ENCODE data around the gene ATXN1.

ATXN1 gene

DNA sequence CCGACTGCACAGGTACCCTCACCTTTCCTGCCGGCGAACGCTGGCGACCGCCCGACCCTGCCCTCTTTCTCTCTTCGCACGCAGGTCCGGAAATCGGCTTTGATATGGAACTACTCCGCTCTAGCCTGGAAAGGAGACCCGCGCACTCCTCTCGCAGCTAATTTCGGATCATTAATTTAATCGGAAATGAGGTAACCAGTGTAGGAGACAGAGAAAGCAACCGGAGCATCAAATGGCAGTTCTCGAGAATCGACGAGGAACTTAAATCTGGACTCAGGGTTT lies 949 bp upstream of the ATXN1 start:
- no peak for DNase-seq (ENCODE audit: low read depth)

DNA sequence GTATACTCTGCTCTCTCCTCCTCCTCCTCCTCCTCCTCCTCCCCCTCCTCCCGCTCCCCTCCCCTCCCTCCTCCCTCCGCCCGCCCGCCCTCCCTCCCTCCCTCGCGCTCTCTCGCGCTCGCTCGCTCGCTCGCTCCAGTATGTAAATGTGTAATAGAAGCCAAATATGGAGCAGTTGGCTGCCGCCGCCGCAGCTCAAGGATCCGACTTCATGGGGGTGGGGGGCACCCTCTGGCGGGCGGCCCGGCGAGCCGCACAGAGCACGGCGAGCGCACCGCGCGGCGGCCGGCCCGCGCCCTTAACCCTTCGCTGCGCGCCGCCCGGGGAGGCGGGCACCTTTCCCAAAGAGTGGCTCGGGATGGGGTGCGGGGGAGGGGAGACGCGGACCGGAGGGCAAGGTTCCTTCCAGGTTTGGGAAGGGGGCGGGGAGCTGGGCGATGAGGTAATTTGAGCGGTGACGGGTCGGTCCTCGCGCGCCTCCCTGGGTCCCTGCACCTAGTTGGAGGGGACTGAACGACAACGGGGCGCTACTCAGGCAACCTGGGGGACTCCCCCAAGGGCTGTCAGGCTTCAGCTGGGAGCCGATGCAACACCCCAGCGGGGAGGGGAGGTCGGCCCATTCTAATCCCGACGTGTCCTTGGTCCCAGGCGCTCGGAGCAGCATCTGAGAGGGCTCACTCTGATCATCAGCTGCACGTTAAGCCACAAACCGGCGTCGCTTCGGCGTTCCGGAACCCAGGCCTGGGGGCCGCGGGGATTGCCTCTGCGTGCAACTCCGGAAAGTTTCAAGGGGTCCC lies 409 bp upstream of the ATXN1 start:
- peak; percentile 83 for DNase-seq (ENCODE audit: low read depth)

DNA sequence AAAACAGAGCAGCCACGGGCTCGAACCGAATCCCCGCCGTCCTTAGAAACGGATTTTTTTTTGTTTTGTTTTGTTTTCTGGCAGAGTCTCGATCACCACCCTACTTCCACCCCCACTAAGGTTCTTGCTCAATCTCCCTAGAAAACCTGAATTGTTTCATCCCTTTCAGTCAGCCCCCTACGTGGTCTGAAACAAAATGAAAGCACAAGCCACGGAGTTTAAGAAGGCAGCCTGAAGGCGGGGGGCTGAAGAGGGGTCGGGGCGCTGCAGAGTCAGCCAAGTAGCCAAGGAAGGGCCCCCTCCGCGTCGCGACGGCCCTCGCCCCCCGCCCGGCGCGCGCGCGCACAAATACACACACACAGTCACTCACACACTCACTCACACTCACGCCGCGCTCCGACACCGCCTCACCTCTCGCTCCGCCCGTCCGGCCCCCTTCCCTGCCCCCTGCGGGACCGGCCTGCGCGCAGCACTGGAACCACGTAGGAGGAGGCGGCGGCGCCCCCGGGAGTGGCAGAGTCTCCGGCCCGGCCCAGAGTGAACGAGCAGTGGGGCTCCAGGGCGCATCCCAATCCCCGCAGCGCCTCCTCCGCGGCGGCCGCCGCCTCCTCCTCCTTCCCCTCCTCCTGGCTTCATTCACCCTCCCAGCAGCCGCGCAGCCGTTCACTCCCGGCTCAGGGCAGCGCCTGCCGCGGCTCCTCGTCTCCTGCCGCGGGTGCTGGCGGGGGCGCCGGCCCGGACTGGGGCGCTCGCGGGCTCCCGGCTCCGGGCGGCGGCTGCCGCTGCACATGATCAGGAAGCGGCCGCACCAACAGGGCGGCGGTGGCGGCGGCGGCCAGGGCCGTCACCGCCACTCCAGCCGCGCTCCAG lies 1.4 kb downstream of the ATXN1 start:
- DNase-seq (ENCODE audit: low read depth): peak; percentile 61

- DNase-seq (ENCODE audit: low read depth): no peak
Observed at GRCh38 chr6:16759181-16759645, 2.0 kb downstream of the ATXN1 start.

DNA sequence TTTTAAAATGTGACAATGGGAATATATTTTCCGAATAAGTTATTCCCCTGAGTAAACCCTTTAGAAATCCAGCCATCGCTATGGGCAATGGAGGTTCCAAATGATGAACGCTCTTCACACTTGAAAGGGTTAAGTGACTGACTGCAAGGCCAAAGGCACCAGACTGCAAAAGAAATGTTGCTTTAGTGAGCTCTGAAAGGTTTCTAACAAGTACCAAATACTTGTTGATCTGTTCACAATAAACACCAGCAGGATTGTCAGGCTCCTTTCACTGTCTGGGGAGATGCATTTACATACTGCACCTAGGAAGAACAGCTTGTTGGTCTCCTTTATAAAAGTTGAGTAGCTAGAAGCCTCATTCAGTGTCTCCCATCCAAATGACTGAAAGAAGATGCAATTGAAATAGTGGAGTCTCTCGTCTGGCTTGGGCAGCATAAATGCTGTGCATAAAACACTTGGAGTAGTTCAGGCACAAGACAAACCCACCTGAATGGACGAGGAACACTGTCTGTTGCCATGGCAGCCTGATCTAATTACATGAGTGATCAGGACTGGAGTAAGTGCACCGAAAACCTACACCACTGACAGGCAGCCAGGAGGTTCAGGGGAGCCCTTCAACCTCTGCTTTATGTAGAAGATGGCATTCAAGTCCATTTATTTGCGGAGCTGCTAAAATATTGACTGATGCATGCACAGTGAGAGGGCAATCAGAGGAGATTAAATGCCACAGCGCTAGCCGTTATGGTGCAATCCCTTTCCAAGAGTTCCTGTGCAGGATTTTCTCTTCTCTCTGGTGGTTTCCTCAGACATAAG lies 2.9 kb downstream of the ATXN1 start:
- peak; percentile 35 for DNase-seq (ENCODE audit: low read depth)

- DNase-seq (ENCODE audit: low read depth): no peak
Observed at GRCh38 chr6:16757332-16757731, 3.9 kb downstream of the ATXN1 start.

GRCh38 chr6:16756660-16757255 lies 4.5 kb downstream of the ATXN1 start:
- no peak for DNase-seq (ENCODE audit: low read depth)

DNA sequence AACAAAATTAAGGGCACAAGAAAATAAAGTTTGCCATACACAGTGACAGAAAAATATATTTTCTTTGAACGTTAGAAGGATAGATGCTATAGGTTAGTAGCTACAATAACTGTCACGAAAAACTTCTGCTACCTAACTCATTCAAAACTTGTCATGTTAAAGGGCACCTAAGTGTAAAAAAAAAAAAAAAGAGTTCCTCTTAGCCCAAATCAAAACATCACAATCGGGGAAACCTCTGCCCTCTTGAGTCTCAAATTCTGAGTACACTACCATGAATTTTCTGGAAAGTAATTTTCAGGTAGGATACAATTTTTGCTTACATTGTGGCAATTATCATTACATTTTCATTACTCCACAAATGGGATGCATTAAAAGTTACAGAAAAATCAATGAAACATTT lies 5.7 kb downstream of the ATXN1 start:
- DNase-seq (ENCODE audit: low read depth): no peak

- DNase-seq (ENCODE audit: low read depth): no peak
Observed at GRCh38 chr6:16754876-16755275, 6.4 kb downstream of the ATXN1 start.

DNA sequence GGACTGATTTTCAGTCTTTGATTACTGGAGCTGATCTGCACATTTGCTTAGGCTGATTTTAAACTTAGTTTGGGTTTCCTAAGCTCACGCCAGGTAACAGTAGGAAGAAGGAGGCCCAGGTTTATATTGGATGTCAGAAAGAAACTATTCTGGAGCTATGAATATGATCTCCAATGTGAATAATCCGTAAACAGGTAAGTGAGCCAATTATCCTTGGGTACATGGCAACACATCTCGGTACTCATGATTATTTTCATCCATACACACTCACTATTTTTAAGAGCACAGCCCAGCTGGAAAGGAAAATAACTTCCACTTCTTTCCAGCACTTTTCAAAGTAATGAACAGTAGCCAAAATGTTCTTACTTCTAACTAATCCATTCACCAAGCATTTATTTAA lies 7.0 kb downstream of the ATXN1 start:
- no peak for DNase-seq (ENCODE audit: low read depth)

DNA sequence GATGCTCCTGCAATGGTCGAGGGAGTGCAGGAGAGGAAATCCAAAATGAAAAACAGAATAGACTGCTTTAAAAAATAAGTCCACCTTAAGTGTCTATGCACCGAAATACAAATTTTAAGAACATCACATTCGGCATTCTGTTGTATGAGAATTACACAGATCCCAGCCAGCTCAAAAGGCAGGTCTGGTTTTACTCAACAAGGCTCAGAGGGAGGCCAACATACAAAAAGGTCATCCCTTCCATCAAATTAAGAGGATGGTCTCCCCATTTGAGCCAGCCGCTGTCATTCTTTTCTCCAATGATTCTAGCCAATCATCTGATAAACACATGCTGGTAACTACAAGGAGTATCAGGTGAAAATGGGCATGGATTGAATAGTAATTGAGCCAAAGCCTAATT lies 7.9 kb downstream of the ATXN1 start:
- DNase-seq (ENCODE audit: low read depth): no peak

- DNase-seq (ENCODE audit: low read depth): no peak
Observed at GRCh38 chr6:16752206-16752866, 8.9 kb downstream of the ATXN1 start.

- no peak for DNase-seq (ENCODE audit: low read depth)
Observed at GRCh38 chr6:16751251-16751946, 9.9 kb downstream of the ATXN1 start.

- no peak for DNase-seq (ENCODE audit: low read depth)
Observed at GRCh38 chr6:16750566-16750965, 10.7 kb downstream of the ATXN1 start.

DNA sequence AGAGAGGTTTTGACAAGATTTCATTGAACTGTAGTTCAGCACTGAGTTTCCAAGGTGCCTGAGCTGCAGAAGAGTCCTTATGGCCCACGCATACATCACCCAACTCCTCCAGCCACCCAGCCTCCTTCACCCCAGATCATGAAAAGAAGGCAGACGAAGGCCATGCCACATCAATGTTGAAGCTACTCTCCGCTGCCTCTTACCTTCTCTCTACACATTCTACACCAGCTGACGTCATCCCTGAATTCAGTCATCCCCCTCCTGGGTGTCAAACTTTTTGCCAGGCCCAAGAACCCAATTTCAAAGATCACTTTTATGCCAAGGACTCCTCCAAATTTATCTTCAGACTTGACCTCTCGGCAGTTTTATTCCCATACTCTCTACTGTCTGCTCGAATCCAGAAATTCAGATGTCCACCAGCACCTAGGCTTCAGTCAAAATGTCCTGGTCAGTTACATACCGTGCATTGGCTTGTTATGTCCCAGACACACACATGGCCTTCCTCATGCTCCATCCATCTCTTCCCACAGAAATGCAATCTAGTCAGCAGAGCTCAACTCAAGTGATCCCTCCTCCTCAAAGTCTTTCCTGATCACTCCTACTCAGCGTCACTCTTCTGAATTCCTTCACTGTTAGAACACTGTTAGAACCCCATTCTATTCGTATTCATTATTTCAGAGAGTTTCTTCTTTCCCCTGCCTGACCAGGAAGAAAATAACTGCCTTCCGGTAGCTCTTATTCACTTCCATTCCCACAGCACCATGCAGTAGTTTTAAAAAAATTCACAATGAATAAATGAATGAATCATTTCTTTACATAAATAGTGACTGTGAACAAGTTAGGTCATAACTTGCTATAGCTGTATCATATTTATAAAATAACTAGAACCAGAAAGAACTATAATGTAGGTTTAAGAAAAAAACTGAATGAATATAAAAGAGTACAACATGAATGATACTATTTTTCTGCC lies 11.5 kb downstream of the ATXN1 start:
- DNase-seq (ENCODE audit: low read depth): no peak

GRCh38 chr6:16748025-16748319 lies 13.3 kb downstream of the ATXN1 start:
- DNase-seq (ENCODE audit: low read depth): no peak

GRCh38 chr6:16747232-16748024 lies 13.8 kb downstream of the ATXN1 start:
- DNase-seq (ENCODE audit: low read depth): no peak

DNA sequence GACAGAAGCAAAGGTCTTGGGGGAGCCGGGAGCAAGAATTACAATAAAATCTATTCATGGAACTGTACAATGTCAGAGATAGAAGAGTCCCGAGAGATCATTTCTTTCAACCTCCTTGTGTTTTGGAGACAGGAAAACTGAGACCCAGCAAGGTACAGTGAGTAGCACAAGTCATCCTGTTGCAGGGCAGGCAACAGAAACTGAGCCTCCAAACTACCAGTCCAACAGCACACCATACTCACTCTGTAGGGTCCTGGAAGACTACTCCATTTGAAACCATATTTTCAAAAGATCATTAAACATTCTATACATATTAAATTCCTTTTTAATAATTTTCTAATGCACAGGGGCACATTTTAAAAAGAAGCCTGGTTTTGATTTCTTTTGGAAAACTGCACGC lies 14.4 kb downstream of the ATXN1 start:
- no peak for DNase-seq (ENCODE audit: low read depth)

DNA sequence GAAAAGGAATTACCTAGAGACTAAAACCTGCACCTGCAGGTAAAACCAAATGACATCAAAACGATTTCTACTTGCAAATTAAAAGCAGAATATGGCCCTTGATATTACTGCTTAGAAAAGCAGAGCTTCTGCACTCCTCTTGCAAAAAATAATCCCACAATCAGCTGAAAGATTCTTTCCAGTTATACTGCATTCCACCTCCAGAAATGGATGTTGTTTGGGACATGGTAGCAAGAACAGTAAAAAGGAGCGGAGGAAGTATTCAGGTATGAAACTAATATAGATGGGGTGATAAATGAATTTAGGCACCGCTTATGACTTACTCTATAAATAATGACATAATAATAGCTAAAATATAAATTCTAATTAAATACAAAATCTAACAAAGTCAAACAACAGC lies 14.9 kb downstream of the ATXN1 start:
- DNase-seq (ENCODE audit: low read depth): no peak
